Skeletal muscle tissue (tissue), 4 donors: ENCODE measurements around the gene HECTD4. TPM values are rescaled to one million over a fixed set of nuclear protein-coding genes. Genes with fewer than 3 reads are reported as not detected.

Experiments
- H3K27ac ChIP-seq: one replicate; pipeline ENCODE4 v1.7.0; 2013; ENCODE audit warnings: mild to moderate bottlenecking, low read depth, low read length, inconsistent platforms
- H3K27me3 ChIP-seq, 3 donors: one replicate each; pipeline ENCODE4 v1.7.0; 2013; ENCODE audit warnings: low read length in 3 of 3; ENCODE audit not compliant: control insufficient read depth in 3 of 3, insufficient read depth in 3 of 3
- H3K36me3 ChIP-seq, 3 donors: one replicate each; pipeline ENCODE4 v1.7.0; 2013; ENCODE audit warnings: low read length in 3 of 3; ENCODE audit not compliant: control insufficient read depth in 3 of 3, insufficient read depth in 3 of 3
- H3K4me1 ChIP-seq, 3 donors: one replicate each; pipeline ENCODE4 v1.7.0; 2013; ENCODE audit warnings: low read length in 3 of 3, mild to moderate bottlenecking in 3 of 3; ENCODE audit not compliant: control insufficient read depth in 3 of 3, insufficient read depth in 3 of 3
- H3K4me3 ChIP-seq, 3 donors: one replicate each; pipeline ENCODE4 v1.7.0; 2013; ENCODE audit warnings: low read length in 3 of 3
- H3K9ac ChIP-seq, 3 donors: one replicate each; pipeline ENCODE4 v1.7.0; 2013; ENCODE audit warnings: low read length in 3 of 3, mild to moderate bottlenecking in 3 of 3, moderate library complexity in 2 of 3, low read depth in 1 of 3
- H3K9me3 ChIP-seq, 3 donors: one replicate each; pipeline ENCODE4 v1.7.0; 2013; ENCODE audit warnings: low read length in 3 of 3; ENCODE audit not compliant: control insufficient read depth in 3 of 3
- total RNA-seq: library from RNA; depleted of rRNA; stranded (reverse); fragments of >200 nt; gene quantifications from one replicate; pipeline ENCODE4 v1.2.3, GENCODE V29; 2014
- donor health status: Osteomylitis.

The HECTD4 gene
- total RNA-seq, 1 donor from 2014 or later: 63.7 TPM

DNA sequence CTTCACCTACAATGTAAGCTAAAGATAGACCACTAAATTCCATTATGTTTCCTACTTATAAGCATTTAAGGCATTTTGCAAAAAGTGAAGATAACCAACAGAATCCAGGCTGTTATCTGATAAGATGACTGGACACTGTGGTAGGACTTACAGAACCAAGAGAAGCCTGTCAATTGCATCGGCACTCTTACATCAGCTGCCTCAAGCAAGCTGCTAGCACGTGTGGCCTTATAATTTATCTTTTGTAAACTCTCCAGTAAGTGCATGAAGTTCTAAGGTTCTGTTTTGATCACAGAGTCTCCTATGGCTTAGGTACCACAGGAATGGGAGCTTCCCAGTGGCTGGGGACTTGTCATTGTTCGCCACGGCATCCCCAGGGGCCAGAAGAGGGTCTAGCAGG lies 168.2 kb downstream of the HECTD4 start:
- H3K9ac ChIP-seq: no peak overlapping the region
- no peak overlapping the region for H3K27ac ChIP-seq
- peaks cover 43 to 77% (median 59%) of the 10 kb centered on the region in 3 donors for H3K36me3 ChIP-seq
- no peaks in the 10 kb centered on the region for H3K9me3 ChIP-seq
- H3K4me1 ChIP-seq: no peaks in the 10 kb centered on the region
- no peak overlapping the region for H3K4me3 ChIP-seq
- H3K27me3 ChIP-seq: no peaks in the 10 kb centered on the region

DNA sequence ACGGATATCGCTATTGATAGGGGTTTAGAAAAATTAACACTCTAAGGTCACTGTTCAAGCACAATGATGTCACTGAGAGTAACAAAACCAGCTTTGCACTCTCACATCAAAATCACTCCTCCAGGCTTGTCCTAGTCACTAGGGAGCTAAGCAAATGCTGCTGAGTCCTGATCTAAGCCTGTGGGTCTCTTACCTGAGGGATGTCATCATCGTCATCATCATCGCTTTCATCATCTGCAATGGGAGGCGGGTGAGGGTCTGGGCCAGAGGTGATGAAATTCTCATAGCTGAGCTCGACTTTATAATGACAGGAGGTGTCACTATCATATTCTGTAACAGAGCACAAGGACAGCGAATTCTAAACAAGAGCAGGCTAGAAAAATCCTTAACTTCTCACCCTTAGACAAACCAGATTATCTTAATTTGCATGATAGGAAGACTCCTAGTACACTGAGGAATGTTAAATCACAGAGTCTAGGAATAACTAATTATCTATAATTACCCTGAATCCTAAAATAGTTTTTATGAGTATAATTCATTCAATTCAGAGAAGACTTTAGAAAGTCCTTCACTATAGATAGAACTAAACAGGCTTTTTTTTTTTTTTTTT lies 173.8 kb downstream of the HECTD4 start:
- Histone ChIP-seq H3K36me3 (peaks cover 48 to 61% (median 60%) of the 10 kb centered on the region in 3 donors), H3K4me1 (no peaks in the 10 kb centered on the region), H3K9ac (no peak overlapping the region), H3K27me3 (no peaks in the 10 kb centered on the region), H3K27ac (no peak overlapping the region), H3K4me3 (no peak overlapping the region), H3K9me3 (no peaks in the 10 kb centered on the region)

DNA sequence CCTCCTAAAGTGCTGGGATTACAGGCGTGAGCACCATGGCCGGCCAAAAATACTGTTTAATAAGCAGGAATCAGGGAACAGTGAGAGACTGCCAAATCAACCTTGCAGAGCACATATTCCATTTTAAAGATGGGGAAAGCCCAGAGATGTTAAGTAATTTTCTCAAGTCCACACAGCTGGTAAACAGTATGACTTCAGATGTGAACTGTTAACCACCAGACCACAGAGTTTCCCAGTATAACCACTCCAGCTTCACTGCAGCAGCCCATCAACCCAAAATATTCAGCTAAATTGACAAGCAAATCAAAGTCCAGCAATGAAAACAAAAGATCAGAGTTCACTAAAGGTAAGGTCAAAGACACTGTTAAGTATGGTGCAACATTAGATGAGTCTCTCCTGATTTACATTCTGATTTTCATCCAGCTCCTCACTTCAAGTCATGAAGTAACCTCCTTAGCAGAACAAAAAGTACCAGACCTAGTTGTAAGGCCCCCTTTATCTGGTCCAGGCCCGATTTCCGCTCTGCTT lies 174.8 kb downstream of the HECTD4 start:
- H3K4me3 ChIP-seq: no peak overlapping the region
- no peak overlapping the region for H3K27ac ChIP-seq
- no peaks in the 10 kb centered on the region for H3K27me3 ChIP-seq
- H3K36me3 ChIP-seq: peaks cover 56 to 70% (median 68%) of the 10 kb centered on the region in 3 donors
- no peaks in the 10 kb centered on the region for H3K4me1 ChIP-seq
- no peak overlapping the region for H3K9ac ChIP-seq
- H3K9me3 ChIP-seq: no peaks in the 10 kb centered on the region

DNA sequence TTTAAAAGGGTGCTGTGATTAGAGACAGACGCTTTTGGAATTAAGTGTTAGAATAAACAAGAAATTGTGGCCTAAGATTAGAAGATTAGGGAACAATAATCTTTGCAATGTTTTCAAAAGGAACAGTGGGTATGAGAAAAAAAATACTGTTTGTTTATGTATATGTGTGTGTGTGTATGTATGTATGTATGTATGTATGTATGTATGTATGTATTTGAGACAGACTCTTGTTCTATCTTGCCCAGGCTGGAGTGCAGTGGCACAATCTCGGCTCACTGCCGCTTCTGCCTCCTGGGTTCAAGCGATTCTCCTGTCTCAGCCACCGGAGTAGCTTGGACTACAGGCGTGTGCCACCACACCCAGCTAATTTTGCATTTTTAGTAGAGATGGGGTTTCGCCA lies 175.3 kb downstream of the HECTD4 start:
- no peaks in the 10 kb centered on the region for H3K4me1 ChIP-seq
- peaks cover 52 to 66% (median 65%) of the 10 kb centered on the region in 3 donors for H3K36me3 ChIP-seq
- no peak overlapping the region for H3K9ac ChIP-seq
- H3K27ac ChIP-seq: no peak overlapping the region
- no peak overlapping the region for H3K4me3 ChIP-seq
- no peaks in the 10 kb centered on the region for H3K9me3 ChIP-seq
- no peaks in the 10 kb centered on the region for H3K27me3 ChIP-seq

DNA sequence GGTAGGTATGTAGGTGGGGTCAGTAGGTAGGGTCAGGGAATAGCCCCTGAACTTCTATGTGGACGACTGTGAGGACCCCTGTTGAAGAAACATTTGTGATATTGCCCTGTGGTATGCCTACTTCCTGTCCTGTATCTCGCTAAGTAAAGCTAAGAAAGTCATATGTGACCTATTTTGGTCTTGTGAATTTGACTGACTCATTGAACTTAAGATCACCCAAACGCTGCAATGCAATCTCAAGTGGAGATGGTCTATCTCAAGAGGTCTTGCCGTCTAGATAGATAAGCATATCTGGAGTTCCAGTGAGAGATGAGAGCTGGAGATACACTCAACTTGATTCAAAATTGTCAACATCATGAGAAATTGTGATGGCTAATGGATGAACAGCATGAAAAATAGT lies 183.1 kb downstream of the HECTD4 start:
- Histone ChIP-seq H3K4me1 (no peaks in the 10 kb centered on the region), H3K4me3 (no peak overlapping the region), H3K27ac (no peak overlapping the region), H3K36me3 (peaks cover 48 to 62% (median 59%) of the 10 kb centered on the region in 3 donors), H3K9ac (no peak overlapping the region), H3K27me3 (no peaks in the 10 kb centered on the region), H3K9me3 (no peaks in the 10 kb centered on the region)

DNA sequence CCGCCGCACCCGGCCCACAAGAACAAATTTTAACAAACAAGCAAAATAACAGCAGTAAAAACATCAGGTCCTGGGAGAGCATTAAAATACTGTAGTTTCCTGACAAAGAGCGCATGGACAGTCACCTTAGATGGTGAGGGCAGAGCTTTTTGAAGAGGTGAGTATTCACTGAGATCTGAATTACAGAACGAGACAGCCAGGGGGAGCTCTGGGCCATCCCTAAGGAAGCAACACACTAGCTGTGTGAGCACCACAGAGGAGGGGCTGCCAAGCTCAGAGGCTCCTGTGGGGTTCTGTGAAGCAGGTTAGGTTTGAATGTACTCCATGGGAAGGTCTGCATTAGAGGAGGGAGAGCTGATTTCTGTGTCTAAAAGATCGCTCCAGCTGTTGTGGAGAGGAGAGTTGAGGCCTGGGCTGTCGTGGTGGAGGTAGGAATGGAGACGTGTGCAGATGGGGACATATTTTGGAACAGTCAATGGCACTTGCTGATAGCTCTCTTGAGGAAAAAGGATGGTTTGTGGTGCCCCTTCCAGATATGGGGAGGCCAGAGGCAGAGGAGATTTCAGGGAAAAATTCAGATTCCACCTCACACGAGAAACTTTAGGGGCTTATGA lies 184.0 kb downstream of the HECTD4 start:
- no peak overlapping the region for H3K9ac ChIP-seq
- H3K27ac ChIP-seq: no peak overlapping the region
- no peak overlapping the region for H3K4me3 ChIP-seq
- H3K27me3 ChIP-seq: no peaks in the 10 kb centered on the region
- H3K9me3 ChIP-seq: no peaks in the 10 kb centered on the region
- peaks cover 51 to 62% (median 59%) of the 10 kb centered on the region in 3 donors for H3K36me3 ChIP-seq
- H3K4me1 ChIP-seq: no peaks in the 10 kb centered on the region

DNA sequence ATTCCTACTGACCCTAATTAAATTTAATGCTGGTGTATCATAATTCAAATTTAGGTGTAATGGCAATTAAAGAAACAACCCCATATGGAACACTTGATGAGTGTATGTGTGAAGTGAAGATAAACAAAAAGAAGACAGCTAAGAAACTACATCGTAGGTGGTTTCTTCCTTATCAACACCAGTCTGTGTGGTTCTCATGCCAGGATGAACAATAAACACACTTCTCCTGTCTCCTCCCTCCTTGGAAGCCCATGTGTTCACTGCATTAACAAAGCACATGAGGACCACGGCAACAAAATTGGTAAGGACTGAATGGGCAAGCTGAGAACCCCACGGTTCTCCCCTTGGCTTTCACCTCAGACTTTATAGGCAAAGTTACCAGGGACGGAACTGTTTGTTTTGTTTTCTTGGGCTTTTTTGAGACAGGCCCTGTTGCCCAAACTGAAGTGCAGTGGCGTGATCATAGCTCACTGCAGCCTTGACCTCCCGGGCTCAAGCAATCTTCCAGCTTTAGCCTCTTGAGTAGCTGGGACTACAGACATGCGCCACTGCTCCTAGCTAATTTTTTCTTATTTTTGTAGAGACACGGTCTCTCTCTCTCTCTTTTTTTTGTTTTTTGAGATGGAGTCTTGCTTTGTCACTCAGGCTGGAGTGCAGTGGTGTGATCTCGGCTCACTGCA lies 185.9 kb downstream of the HECTD4 start:
- Histone ChIP-seq H3K36me3 (peaks cover 58 to 71% (median 67%) of the 10 kb centered on the region in 3 donors), H3K27ac (no peak overlapping the region), H3K4me3 (no peak overlapping the region), H3K9ac (no peak overlapping the region), H3K27me3 (no peaks in the 10 kb centered on the region), H3K9me3 (no peaks in the 10 kb centered on the region), H3K4me1 (peaks cover 0 to 3% (median 1%) of the 10 kb centered on the region in 3 donors)

DNA sequence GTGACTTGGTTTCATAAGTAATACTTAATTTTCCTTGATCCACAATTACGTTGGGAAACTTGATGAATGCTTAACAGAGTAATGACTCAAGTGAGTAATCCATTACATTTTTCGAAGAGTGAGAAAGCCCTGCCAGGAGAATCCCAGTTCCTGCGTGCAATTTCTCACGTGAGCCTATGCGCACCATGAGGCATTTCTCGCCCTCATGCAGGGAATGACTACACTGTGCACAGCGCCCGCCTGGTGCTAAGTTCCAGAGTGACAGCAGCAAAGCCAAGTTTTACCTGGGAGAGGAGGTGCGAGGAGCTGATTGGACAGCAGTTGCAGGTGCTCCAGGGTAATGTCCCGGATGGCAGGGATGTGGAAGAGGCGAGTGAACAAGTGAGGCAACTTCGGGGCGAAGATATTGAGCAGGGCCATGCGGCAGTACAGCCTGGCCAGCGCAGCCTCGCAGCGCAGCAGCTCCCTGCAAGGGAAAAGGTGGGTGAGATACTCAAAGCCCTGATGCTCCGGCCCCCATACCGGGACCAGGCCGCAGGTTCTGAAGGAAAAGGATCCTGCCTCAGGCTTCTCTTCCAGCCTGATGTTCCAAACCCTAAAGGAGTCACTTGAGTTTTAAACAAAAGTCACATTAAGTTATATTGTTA lies 187.5 kb downstream of the HECTD4 start:
- H3K27ac ChIP-seq: no peak overlapping the region
- no peaks in the 10 kb centered on the region for H3K9me3 ChIP-seq
- H3K4me1 ChIP-seq: peaks cover 0 to 3% (median 3%) of the 10 kb centered on the region in 3 donors
- no peak overlapping the region for H3K4me3 ChIP-seq
- H3K9ac ChIP-seq: no peak overlapping the region
- no peaks in the 10 kb centered on the region for H3K27me3 ChIP-seq
- peaks cover 60 to 74% (median 70%) of the 10 kb centered on the region in 3 donors for H3K36me3 ChIP-seq

DNA sequence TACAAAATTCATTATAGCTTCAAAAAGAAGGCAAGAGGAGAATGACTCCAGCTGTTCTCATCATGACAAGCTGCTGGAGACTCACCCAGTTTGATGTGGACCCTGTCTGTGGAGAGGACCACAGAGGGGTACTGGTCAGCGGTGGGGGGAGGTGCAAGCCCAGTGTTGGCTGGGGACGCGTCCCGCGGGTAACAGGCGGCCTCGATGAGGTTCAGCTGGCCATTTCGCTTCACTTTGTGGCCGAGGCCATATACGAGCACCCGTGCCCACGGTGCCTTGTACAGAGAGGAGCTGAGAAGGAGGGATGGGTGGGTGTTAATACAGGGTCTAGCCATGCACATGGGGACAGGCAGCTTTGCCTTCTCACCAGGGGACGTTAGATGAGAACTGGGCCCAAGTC lies 189.8 kb downstream of the HECTD4 start:
- Histone ChIP-seq H3K27ac (no peak overlapping the region), H3K4me1 (peaks cover 0 to 3% (median 3%) of the 10 kb centered on the region in 3 donors), H3K9ac (no peak overlapping the region), H3K36me3 (peaks cover 54 to 66% (median 63%) of the 10 kb centered on the region in 3 donors), H3K9me3 (no peaks in the 10 kb centered on the region), H3K27me3 (no peaks in the 10 kb centered on the region), H3K4me3 (no peak overlapping the region)
